Measurements from ENCODE around the gene CHMP4A.
"Not testable (repeated sequence)": the region's sequence is repeated elsewhere in the genome, so short reads cannot be mapped to it uniquely, and the experiment has no call there.

The CHMP4A gene

GRCh38 chr14:24204163-24205146 is 8.8 kb downstream of the CHMP4A start:
- peak in 1 of 42 donors; percentile 2 for DNase-seq
- intact Hi-C loops (cut with DNase I), result no loop called here

- intact Hi-C loops (cut with DNase I), result not testable (repeated sequence)
- peak in 2 of 42 donors; percentile 3 to 11 for DNase-seq
Observed at GRCh38 chr14:24203249-24203886, 9.9 kb downstream of the CHMP4A start.

DNA sequence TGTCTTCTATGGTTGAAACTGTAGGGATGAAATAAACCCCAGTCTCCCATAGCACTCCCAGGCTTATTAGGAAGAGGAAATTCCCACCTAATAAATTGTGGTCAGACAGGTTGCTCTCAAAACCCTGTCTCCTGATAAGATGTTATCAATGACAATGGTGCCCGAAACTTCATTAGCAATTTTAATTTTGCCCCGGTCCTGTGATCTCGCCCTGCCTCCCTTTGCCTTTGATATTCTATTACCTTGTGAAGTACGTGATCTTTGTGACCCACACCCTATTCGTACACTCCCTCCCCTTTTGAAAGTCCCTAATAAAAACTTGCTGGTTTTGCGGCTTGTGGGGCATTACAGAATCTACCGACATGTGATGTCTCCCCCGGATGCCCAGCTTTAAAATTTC is 10.8 kb downstream of the CHMP4A start:
- intact Hi-C loops (cut with DNase I), result not testable (repeated sequence)
- peak in 2 of 42 donors; percentile 0 to 2 for DNase-seq

DNA sequence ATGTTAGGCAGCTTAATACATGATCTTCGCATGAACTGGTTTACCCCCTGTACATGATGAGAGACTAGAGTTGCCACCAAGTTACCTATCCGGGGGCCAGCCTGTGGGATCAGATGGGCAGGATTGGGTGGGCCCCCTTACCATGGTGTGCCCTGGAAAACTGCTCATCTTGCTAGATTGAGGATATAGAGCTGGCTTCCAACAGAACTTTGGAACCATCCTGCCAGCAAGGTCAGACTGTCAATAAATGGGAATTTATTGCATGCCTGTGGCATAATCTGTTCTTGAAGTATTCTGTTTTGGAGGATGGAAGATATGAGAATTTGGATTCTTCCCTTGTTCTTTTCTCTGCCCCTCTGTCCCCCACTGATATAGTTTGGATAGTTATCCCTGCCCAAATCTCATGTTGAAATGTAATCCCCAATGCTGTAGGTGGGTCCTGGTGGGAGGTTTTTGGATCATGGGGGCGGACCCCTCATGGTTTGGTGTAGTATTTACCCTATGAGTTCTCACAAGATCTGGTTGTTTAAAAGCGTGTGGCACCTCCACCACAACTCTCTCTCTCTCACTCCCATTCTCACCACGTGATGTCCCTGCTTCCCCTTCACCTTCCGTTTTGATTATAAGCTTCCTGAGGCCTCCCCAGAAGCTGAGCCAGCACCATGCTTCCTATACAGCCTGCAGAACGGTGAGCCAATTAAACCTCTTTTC is 14.3 kb downstream of the CHMP4A start:
- DNase-seq, result no peak
- intact Hi-C loops (cut with DNase I), result no loop called here

GRCh38 chr14:24197056-24197450 is 16.2 kb downstream of the CHMP4A start:
- DNase-seq, result no peak
- intact Hi-C loops (cut with DNase I), result no loop called here

DNA sequence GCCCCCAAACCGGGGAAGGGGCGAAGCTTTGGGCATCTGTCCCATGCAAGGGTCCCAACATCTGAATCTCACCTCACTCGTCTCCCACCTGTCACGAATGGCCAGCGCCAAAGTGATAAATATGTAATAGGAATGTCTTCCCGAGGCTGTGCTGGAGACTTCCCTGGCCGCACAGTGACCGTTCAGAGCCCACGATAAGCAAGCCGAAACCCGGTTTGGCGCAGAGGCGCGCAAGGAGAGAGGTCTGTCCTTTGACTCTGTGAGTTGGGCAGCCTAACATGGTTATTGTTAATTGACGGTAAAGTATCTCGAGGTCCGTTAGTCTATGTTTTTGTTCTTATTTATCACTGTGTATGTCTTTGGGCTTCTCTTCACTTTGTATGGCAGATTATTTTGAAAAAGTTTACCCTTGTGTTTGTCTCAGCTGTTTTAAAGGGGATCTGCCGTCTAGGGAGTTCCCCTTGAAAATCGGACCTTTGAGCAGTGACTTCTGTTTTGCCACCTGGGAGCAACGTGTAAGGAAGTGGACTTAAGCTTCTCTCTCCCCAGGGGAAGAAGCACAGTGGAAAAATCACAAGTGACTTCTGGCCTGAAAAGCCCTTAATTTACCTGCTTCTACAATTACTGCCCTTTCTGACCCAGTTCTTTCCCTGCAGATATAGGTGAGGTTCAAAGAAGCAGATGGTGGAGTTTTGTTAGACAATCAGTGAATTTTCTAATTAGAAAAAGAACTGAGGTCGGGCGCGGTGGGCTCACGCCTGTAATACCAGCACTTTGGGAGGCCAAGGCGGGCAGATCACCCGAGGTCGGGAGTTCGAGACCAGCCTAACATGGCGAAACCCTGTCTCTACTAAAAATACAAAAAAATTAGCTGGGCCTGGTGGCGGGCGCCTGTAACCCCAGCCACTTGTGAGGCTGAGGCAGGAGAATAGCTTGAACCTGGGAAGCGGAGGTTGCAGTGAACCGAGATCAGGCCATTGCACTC is 16.9 kb downstream of the CHMP4A start:
- peak in 1 of 42 donors; percentile 42 for DNase-seq

GRCh38 chr14:24195186-24196070 is 17.9 kb downstream of the CHMP4A start, which contains the start of gene TM9SF1:
TM9SF1 (minus strand) TSS chr14:24195441; CDS start chr14:24195019, 422 bp downstream.
- intact Hi-C loops (cut with DNase I), result no loop called here
- DNase-seq, result peak; percentile 67 to 93 (median 86)

More for the DNA sequence above, 16.9 kb downstream of the CHMP4A start:
- intact Hi-C loops (cut with DNase I), result no loop called here

- intact Hi-C loops (cut with DNase I), result no loop called here
- DNase-seq, result no peak
Observed at GRCh38 chr14:24194873-24195185, 18.5 kb downstream of the CHMP4A start.

- no peak for DNase-seq
- intact Hi-C loops (cut with DNase I), result no loop called here
Observed at GRCh38 chr14:24194186-24194872, 19.0 kb downstream of the CHMP4A start.

- no peak for DNase-seq
- intact Hi-C loops (cut with DNase I), result no loop called here
Observed at GRCh38 chr14:24192933-24193332, 20.4 kb downstream of the CHMP4A start.

DNA sequence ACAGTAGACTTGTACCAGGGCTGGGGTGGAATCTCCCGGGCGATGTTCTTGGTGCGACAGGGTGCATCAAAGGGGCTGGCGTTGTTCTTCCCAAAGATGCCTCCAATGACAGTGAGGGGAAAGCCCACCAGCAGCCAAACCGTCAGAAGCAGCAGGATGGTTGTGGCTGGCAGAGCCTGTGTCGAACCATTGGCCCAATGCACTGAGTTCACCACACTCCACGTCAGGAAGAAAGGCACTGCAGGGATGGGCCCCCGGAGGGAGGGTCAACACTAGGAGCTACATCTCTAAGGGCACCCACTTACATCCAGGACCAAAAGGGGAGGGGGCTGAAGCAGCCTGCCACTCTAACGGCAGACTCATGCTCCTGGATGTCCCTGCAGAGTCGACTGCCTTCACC is 22.9 kb downstream of the CHMP4A start:
- DNase-seq, result no peak
- intact Hi-C loops (cut with DNase I), result no loop called here

- intact Hi-C loops (cut with DNase I), result no loop called here
- DNase-seq, result no peak
Observed at GRCh38 chr14:24189460-24189859, 23.8 kb downstream of the CHMP4A start.

- DNase-seq, result no peak
- intact Hi-C loops (cut with DNase I), result no loop called here
Observed at GRCh38 chr14:24189059-24189375, 24.3 kb downstream of the CHMP4A start.

DNA sequence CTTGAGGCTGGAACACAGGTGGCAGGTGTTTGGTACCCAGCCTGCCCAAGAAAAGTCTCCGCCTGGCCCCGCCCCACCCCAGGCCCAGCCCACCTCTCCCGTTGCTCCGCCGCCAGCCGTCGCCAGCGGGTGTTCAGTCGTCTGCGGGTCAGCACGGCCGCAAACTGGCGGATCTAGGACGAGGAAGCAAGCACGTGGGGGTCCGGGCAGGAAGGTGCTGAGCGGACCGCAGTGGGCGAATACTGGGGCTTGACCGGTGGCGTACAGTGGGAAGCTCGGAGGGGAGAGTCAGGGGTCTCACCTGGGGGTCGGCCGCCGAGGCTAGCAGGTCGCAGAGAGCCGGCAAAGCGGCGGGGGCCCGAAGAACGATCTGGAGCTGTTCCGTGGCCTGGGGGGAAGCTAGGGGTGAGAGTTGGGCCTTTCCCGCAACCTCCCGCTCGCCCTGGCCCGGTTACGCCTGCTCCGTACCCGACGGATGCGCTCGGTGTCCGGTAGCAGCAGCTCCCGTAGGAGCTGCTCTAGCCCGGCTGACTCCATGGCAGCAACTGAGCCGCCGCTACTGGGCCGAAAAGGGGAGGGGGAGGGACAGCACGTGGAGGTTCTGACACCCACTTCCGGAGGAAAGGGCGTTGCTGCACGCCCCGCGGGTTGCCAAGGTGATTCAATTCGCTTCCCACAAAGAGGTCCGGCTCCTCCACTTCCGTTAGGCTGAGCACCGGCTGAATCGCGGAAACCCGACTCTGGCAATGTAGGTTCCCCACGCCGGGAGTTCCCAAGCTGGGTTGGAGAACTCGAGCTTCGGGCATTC is 24.8 kb downstream of the CHMP4A start, which contains the start of gene IPO4:
IPO4 (minus strand) TSS at position 566 of the 808 bp plus-strand sequence; CDS start at position 537, 29 bp downstream.
- peak; percentile 91 to 99 (median 96) for DNase-seq
- intact Hi-C loops (cut with DNase I), result no loop called here

DNA sequence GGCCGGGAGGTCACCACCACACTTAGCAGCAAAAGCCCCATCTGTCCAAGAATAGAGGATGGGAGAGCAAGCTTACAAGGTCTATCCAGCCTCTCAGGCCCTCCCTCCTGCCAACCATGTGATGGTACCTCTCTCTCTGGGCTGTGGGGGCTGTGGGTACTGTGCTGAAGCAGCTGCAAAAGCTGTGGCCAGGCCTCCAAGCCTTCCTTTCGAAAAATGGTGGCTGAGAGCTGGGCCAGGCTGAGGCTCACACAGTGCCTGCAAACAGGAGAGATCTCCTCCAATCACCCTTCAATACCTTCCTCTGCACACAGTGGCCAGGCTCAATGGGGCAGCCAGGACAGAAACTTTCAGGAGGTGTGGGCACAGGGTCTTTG is 25.8 kb downstream of the CHMP4A start:
- DNase-seq, result no peak
- intact Hi-C loops (cut with DNase I), result no loop called here

DNA sequence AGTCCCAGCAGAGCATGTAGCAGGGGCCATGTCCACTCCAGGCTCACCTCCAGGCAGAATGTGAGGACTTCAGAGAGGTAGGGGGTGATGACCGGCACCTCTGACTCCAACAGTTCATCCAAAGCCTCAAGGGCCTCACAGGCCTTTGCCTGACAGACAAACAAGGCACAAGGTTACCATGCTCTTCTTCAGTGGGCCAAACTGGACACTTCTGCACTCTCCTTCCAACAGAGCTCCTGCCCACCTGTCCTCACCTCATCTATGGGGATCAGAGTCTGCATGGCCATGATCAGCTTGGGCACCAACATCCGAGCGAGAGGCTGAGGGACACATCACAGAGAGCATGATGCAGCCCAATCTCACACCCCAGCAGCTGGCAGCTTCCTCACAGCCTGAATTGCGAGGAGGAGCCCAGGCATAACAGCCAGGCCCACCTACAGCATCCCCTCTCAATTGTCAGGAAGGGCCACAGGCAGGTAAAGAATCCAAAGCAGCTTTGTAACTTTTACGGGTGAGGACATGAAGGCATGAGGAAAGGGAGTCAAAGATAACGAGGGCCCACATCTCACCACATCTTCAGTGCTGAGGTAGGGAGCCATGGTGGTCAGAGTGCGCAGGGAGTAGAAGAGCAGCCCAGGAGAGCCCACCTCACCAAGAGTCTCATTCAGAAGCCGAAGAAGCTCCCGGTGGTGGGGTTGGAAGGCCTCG is 26.3 kb downstream of the CHMP4A start:
- intact Hi-C loops (cut with DNase I), result no loop called here
- DNase-seq, result no peak

Measured in head of caudate nucleus (tissue), 42 donors.